ENCODE measurements around the gene PLS1.

PLS1 gene

DNA sequence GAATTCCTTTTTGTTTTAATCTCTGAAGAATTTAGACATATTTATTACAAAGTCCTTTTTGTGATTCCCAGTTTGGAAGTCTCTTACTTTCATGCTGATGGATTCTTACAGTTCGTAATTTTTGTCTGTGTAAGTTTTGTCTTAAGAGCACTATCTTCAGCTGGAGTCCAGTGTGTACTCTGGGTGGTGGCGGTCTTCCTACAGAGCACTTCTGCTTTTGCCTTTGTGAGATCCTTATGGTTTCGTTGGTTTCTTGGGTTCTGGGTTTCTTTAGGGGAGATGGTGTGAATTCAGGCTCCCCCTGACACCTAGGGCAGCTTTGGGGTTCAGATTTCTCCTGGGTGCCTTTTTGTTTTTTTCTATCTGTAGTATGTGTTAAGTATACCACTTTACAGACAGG lies 45.3 kb downstream of the PLS1 start:
- no peak for DNase-seq

GRCh38 chr3:142642956-142643355 lies 46.8 kb downstream of the PLS1 start:
- no peak for DNase-seq

DNA sequence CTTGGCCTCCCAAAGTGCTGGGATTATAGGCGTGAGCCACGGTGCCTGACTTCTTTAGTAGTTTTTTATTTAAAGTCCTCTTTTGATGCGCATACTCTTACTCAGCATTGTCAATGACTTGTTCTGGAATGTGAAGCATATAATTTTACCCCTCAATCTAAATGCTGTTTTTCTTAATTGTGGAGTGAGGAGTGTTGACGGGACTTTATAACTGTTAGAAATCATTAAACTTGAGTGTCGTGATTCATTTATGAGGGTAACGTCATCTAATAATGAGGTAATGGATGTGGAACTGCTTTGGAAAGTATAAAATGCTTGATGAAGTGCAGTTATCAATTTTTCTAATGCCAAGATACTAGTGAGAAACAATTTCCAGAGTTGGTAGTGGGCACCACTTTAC lies 48.3 kb downstream of the PLS1 start:
- DNase-seq = no peak

DNA sequence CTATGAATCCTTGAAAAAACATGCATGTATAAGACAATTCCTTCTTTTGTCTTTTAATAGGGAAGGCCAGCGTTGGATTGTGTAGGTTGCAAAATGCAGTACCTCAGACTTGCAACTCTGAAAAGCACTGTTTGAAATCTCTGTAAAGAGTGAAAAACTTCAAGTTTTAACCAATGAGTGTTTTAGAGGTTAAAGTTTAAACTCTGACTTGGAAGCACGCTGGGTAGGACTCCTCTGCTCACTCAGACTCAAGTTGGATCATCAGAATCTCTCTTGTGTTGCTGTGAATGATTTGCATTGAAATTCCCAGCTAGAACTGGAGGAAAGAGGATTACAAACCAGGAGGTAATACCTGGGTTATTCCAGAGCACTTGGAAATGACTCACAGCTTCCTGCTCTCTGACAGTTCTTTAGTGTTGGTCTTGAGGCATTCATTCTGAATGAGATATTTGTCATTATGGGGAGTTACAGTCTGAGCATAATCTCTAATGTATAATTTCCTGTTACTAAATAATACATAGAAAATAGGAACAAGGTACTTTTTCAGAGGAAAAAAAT lies 49.1 kb downstream of the PLS1 start:
- DNase-seq = no peak

- DNase-seq = no peak
Observed at GRCh38 chr3:142646020-142646785, 50.0 kb downstream of the PLS1 start.

DNA sequence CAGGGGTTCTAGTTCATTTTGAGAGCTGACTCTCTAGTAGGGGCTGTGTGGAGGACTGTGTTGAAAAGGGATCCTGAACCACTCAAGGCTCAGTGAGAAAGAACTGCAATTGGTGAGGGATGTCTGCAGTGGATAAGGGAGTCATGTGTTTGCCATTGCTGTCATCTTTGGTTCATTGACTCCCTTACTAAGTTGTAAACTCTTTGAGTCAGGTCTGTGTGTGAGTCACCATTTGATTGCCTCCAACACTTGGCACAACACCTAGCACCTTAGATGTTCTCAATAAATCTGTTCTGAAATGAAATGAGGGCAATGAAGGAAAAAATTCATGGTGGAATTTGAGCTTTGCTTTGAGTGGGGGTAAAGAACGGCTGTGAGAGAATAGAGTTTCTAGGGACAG lies 51.7 kb downstream of the PLS1 start:
- no peak for DNase-seq

GRCh38 chr3:142648950-142649349 lies 52.8 kb downstream of the PLS1 start:
- DNase-seq = no peak

GRCh38 chr3:142650001-142650693 lies 54.0 kb downstream of the PLS1 start:
- DNase-seq = peak in 1 of 58 donors; percentile 29

GRCh38 chr3:142651711-142652110 lies 55.5 kb downstream of the PLS1 start:
- DNase-seq = no peak

- no peak for DNase-seq
Observed at GRCh38 chr3:142652826-142653292, 56.7 kb downstream of the PLS1 start.

- no peak for DNase-seq
Observed at GRCh38 chr3:142656575-142656974, 60.4 kb downstream of the PLS1 start.

GRCh38 chr3:142657033-142657432 lies 60.8 kb downstream of the PLS1 start:
- DNase-seq = no peak

DNA sequence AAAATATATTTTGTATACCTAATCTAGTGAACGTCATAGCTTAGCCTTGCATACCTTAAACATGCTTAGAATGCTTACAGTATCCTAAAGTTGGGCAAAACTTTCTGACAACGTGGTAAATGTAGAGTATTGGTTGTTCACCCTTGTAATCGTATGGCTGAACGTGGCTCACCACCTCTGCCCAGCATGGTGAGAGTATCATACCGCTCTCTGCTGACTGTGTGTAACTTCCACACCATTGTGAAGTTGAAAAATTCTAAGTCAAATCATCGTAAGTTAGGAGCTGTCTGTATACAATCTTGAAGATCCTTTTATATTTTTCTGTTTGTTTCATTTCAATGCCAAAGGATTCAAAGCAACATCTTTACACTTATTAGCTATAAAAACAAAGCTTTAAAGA lies 64.2 kb downstream of the PLS1 start:
- no peak for DNase-seq

- no peak for DNase-seq
Observed at GRCh38 chr3:142660893-142661292, 64.7 kb downstream of the PLS1 start.

GRCh38 chr3:142663865-142664264 lies 67.7 kb downstream of the PLS1 start:
- no peak for DNase-seq

DNA sequence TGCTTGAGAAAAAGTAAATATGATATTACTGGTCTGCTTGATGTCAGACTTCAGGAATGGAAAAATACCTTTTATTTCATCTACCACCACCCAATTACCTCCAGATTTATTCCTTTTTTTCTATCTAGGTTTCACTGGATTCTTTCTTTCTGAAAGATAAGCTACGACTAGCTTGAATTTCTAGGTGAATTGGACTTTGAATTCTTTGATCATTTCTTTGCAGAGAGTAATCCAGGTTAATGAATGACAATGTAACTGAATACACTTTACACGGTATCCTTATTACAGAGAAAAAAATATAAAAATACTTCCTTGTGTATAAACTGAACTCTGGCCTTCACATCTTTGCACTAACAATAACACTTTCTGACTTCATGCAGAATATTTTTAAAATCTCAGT lies 68.1 kb downstream of the PLS1 start:
- DNase-seq = no peak

- no peak for DNase-seq
Observed at GRCh38 chr3:142664819-142665218, 68.6 kb downstream of the PLS1 start.

GRCh38 chr3:142670120-142670519 lies 73.9 kb downstream of the PLS1 start:
- DNase-seq = no peak

DNA sequence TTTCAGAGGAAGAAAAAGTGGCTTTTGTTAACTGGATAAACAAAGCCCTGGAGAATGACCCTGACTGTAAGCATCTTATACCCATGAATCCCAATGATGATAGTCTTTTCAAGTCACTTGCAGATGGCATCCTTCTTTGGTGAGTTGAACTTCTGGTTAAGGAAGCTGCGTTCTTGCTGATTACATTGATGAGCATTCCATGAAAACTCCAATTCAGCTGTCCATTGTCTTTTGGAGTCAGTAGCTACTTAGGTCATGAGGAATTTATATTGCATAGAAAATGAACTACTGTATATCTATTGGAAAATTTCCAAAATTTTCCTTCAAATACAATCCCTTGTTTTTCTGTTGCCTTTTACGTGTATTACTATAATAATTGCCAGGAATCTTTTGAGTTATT lies 80.0 kb downstream of the PLS1 start:
- no peak for DNase-seq

DNA sequence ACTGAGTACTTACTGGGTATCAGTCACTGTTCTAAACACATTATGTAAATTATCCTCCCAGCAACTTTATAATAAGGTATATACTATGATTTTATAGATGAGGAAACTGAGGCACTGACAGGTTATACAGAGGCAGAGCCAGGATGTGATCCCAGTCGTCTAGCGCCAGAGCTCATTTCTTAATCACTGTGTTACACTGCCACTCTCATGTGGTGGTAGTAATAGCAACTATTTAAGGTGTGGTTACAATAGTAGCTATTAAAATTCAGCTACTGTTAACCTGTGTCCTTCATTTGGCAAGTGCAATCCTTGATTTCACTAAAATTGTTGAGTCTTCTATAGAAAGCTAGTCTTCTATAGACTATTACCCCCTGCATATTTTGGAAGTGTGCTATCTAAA lies 84.5 kb downstream of the PLS1 start:
- DNase-seq = no peak

DNA sequence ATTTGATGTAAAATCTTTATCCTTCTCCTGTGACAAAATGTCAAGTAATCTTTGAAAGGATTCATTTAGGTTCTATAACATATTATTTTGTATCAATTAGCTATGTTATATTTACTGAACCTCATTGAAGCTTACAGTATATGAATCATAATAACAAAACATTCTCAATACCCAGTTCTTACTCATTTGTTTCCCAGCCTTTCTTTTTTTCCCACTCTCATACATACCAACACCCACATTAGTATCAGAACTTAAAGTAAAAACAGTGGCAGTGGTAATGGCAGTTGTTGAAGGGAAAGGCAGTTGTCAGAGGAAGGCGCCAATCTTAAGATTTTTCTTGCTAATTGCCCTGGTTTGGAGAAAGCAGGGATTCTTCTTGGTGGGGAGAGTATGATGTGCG lies 94.4 kb downstream of the PLS1 start:
- DNase-seq = no peak

DNA sequence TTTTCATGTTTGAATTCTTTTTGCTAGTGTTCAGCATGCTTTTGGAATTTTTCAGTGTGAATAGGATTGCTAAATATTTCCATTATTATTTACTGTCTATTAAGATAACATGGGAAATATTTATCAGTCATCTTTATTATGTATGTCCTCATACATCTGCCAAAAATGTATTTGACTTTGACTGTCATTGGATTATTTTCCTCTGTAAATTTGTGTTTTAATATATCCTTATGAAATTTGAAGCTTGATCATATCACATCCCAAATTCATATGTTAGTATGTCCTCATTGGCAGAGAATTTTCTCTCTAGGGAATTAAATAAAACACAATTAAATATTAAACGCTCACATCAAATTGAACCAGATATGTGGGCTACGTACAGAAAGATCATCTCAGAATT lies 95.3 kb downstream of the PLS1 start:
- no peak for DNase-seq

All from anterior cingulate cortex (tissue), 58 donors.